Subcutaneous preadipocyte (primary cell): ENCODE data around the gene NLRP12. TPM values are rescaled to one million over a fixed set of nuclear protein-coding genes. Genes with fewer than 3 reads are reported as not detected.

ENCODE experiments used
- small RNA-seq: library from RNA; depleted of rRNA; stranded (forward); fragments of <200 nt; gene quantifications from one replicate; pipeline ENCODE3, GENCODE V24; 2012
- total RNA-seq: library from RNA; depleted of rRNA; stranded (reverse); fragments of >200 nt; gene quantifications from 2 replicates; pipeline ENCODE4 v1.2.3, GENCODE V29; 2012

NLRP12 gene
- not detected in 2 replicates for total RNA-seq

GRCh38 chr19:53824134-53824611 lies at the start of gene NLRP12:
TSS of gene NLRP12 (minus strand) at chr19:53824314. CDS start at chr19:53824174, 140 bp downstream.

GRCh38 chr19:53867225-53868090 lies 43.3 kb upstream of the NLRP12 start, which contains the start of gene MYADM:
TSS of gene MYADM (plus strand) at chr19:53867883. CDS start at chr19:53873530, 5,647 bp downstream.

Small RNA genes within 50 kb of the gene (small RNA-seq; reads per million reads assigned to genes)
- gene AC008753.1: not detected
- gene MIR1283-2: 0.08 reads per million
- not detected for gene MIR371A
- gene MIR372: not detected
- gene MIR373: not detected
- not detected for gene MIR516A1
- gene MIR516A2: not detected
- gene MIR519A1: 0.19 reads per million
- 0.08 reads per million for gene MIR521-1
- gene MIR527: not detected
- not detected for gene RNU6-1041P
- gene RNU6-165P: not detected
- gene RNU6-751P: not detected
- not detected for gene RNU6-982P

Other genes with a start within 250 kb of the NLRP12 start
- gene DPRX, start 192.3 kb downstream of the NLRP12 start, total RNA-seq: not detected in 2 replicates
- 15.1 and 23.7 TPM in 2 replicates for gene MYADM, start 43.6 kb upstream of the NLRP12 start, total RNA-seq
- gene PRKCG, start 57.9 kb upstream of the NLRP12 start, total RNA-seq: not detected in 2 replicates
- gene CACNG7, start 85.0 kb upstream of the NLRP12 start, total RNA-seq: 0.98 TPM in 1 of 2 replicates, not detected in the other
- gene CACNG8, start 138.6 kb upstream of the NLRP12 start, total RNA-seq: 0.20 TPM in 1 of 2 replicates, not detected in the other
- gene CACNG6, start 167.3 kb upstream of the NLRP12 start, total RNA-seq: not detected in 2 replicates
- not detected in 2 replicates for gene VSTM1, start 239.6 kb upstream of the NLRP12 start, total RNA-seq